ENCODE data around the gene SLC30A1. TPM values are rescaled to one million over a fixed set of nuclear protein-coding genes. Genes with fewer than 3 reads are reported as not detected.
A peak's percentile ranks its signal among the peaks of the same experiment; 100 is the strongest.

Gene SLC30A1
- total RNA-seq, 1 donor: 41.9 TPM

DNA sequence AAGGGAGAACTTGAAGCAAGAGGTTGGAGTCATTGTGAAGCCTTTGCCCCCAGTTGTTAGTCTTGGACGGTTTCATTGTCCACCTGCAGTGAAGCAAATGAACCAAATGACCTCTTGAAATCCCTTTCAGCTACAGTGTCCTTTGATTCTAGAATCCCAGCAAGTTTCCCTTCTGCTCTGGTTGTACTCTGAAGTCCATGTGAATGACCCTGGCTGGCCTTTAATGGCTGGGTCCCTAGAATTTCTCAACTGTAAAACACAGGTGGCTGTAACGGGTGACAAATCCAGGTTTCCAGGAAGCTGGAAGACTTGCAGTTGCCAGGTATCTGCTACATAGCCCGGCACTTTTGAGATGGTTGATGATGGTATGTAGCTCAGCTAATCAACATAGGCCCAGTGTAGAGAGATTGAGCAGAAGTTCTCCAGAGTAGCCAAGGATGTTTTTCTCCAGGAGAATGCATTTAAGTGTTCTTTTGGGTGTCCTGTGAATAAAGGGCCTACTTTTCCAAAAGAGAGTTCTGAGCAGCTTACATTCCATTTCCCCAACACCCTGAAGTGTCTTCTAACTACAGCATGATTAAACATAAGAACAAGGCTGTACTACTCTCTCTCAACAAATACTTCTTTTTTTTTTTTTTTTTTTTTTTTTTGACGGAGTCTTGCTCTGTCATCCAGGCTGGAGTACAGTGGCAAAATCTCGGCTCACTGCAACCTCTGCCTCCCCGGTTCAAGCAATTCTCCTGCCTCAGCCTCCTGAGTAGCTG is 17.6 kb upstream of the SLC30A1 start:
- H3K4me3 ChIP-seq (ENCODE audit: low read depth, low read length): no peak overlapping the region
- TF ChIP-seq, protein P1, sequence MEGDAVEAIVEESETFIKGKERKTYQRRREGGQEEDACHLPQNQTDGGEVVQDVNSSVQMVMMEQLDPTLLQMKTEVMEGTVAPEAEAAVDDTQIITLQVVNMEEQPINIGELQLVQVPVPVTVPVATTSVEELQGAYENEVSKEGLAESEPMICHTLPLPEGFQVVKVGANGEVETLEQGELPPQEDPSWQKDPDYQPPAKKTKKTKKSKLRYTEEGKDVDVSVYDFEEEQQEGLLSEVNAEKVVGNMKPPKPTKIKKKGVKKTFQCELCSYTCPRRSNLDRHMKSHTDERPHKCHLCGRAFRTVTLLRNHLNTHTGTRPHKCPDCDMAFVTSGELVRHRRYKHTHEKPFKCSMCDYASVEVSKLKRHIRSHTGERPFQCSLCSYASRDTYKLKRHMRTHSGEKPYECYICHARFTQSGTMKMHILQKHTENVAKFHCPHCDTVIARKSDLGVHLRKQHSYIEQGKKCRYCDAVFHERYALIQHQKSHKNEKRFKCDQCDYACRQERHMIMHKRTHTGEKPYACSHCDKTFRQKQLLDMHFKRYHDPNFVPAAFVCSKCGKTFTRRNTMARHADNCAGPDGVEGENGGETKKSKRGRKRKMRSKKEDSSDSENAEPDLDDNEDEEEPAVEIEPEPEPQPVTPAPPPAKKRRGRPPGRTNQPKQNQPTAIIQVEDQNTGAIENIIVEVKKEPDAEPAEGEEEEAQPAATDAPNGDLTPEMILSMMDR (IDR thresholded peaks at IDR 0.05; ENCODE audit: insufficient read depth, low read depth, low read length): no peak
- DNase-seq (ENCODE audit: low read depth): no peak

DNA sequence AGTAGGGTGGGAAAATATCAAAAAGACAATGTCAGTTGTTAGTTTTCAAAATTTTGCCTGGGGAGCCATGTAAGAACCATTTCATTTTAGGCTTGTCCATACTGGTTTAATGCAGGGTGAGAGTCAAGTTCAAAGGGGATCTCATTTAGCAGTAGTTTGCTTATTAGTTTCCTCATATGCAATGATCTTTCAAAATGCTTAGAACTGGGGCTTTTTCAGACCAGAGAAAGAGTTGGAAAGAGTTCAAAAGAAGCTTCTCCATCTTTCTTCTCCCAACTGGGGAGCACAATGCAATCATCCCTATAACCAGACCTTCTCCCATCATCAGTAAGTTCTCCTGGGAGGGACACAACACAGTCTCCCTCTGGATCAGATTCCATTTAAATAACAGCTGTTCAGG is 16.5 kb upstream of the SLC30A1 start:
- DNase-seq (ENCODE audit: low read depth): no peak
- TF ChIP-seq, protein P1 (IDR thresholded peaks at IDR 0.05; ENCODE audit: insufficient read depth, low read depth, low read length): no peak
- H3K4me3 ChIP-seq (ENCODE audit: low read depth, low read length): no peak overlapping the region

DNA sequence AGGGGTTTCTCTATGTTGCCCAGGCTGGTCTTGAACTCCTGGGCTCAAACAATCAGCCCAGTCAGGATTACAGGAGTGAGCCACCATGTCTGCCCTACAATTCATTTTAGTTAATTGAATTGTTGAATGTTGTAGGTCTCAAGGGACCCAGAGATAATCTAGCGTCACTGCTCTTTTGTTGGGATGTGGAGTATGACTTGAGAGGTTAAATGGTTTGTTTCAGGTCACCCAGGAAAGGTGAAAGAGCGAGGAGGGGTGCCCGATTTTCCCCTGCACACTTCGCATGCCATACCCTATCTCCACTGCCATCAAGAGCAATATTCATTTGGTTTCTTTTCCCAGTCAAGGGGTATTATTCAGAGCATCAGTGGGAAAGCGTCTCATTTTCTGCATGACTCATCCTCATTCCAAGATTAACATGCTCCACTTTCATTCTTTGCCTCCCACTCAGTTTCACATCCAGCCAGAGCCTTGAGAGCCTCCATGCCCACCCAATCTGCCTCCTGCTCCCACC is 13.1 kb upstream of the SLC30A1 start:
- TF ChIP-seq, protein P1 (IDR thresholded peaks at IDR 0.05; ENCODE audit: insufficient read depth, low read depth, low read length): no peak
- peak overlapping the region; percentile 1 for H3K4me3 ChIP-seq (ENCODE audit: low read depth, low read length)
- DNase-seq (ENCODE audit: low read depth): peak; percentile 90

DNA sequence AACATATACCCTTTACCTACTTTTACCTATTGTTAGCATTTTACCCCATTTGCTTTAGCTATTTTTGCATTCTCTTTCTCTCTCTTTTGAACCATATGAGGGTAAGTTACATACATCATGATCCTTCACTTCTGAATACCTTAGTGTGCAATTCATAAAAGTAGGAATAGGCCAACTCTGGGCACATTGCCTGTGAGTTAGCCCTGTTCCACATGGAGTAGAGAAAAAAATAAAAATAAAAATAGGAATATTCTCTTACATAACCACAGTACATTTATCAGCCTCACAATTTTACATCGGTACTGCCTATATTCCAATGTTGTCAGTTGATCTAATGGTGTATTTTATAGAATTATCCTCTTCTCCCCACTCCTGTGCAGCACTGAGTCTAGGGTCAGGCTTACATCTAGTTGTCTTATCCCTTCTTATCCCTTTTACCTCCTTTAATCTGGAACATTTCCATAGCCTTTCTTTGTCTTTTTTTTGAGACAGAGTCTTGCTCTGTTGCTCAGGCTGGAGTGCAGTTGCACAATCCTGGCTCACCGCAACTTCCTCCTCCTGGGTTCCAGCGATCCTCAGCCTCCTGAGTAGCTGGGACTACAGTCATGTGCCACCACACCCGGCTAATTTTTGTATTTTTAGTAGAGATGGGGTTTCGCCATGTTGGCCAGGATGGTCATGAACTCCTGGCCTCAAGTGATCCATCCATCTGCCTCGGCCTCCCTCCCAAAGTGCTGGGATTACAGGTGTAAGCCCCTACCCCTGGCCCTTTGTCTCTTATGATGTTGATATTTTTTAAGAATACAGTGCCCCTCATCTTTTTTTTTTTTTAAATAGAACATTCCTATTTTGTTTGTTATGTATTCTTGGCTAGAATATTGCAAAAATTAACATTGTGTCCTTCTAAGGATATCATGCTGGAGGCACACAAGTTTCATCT is 11.1 kb upstream of the SLC30A1 start:
- no peak overlapping the region for H3K4me3 ChIP-seq (ENCODE audit: low read depth, low read length)
- TF ChIP-seq, protein P1 (IDR thresholded peaks at IDR 0.05; ENCODE audit: insufficient read depth, low read depth, low read length): no peak
- DNase-seq (ENCODE audit: low read depth): peak; percentile 93

DNA sequence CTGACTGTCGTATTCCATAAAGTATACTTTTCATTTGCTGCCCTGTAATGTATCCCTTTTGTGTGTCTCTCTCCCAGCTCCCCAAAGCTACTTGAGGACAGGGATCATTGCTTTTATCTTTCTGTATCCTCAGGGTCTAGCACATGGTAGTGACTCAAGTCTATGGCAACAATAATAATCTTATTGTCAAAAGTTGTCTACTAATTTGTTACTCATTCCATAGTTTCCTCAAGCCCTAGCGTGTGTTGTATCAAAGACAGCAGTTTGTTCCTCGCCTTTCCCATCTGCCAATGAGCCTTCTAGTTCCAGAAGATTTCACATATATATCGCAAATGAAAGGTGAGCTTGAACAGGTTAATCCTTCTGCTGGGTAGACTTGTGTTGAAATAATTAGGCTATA is 9.8 kb upstream of the SLC30A1 start:
- DNase-seq (ENCODE audit: low read depth): no peak
- no peak overlapping the region for H3K4me3 ChIP-seq (ENCODE audit: low read depth, low read length)
- TF ChIP-seq, protein P1 (IDR thresholded peaks at IDR 0.05; ENCODE audit: insufficient read depth, low read depth, low read length): no peak

DNA sequence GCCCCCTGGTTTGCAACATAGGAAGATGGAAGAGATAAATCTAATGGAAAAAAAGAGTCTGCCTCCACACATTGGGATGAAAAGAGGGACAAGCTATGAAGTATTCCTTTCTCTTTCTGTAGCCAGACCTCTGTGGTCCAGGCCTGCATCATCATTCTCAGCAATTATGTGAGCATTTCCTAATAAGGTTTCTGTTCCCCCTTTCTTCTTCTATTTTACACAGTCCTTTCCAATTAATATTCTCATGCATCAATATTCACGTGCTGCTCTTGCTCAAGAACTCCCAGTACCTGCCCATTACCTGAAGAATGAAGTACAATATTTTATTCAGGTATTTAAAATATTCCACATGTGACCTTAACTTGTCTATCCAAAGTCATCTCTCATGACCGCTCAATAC is 8.2 kb upstream of the SLC30A1 start:
- TF ChIP-seq, protein P1 (IDR thresholded peaks at IDR 0.05; ENCODE audit: insufficient read depth, low read depth, low read length): no peak
- DNase-seq (ENCODE audit: low read depth): no peak
- H3K4me3 ChIP-seq (ENCODE audit: low read depth, low read length): no peak overlapping the region

Measured in fibroblast of villous mesenchyme (primary cell).